Measurements from ENCODE around the gene SVIL. TPM values are rescaled to one million over a fixed set of nuclear protein-coding genes. Genes with fewer than 3 reads are reported as not detected.

SVIL gene
- polyA plus RNA-seq, 1 experiment, result 47.9 TPM

GRCh38 chr10:29675984-29676383 lies 41.2 kb upstream of the SVIL start:
- H3K27ac ChIP-seq (ENCODE audit: low read depth, low read length), result no peak overlapping the region
- H3K27me3 ChIP-seq (ENCODE audit: control insufficient read depth, insufficient read depth, low read length), result no peaks in the 10 kb centered on the region
- no peak overlapping the region for H3K4me3 ChIP-seq (ENCODE audit: low read depth, low read length)
- POLR2A ChIA-PET, result no interaction called here
- no peak for DNase-seq (ENCODE audit: low read depth, low spot score)
- peaks cover 35% of the 10 kb centered on the region for H3K9me3 ChIP-seq (ENCODE audit: control insufficient read depth, insufficient read depth, low read length)
- no peak for TF ChIP-seq CTCF (IDR thresholded peaks at IDR 0.05; ENCODE audit: low read depth, low read length)
- CTCF ChIA-PET, result no interaction called here

- POLR2A ChIA-PET, result no interaction called here
- no peak for TF ChIP-seq CTCF (IDR thresholded peaks at IDR 0.05; ENCODE audit: low read depth, low read length)
- Histone ChIP-seq H3K27me3 (ENCODE audit: control insufficient read depth, insufficient read depth, low read length) (no peaks in the 10 kb centered on the region), H3K4me3 (ENCODE audit: low read depth, low read length) (no peak overlapping the region), H3K9me3 (ENCODE audit: control insufficient read depth, insufficient read depth, low read length) (peaks cover 26% of the 10 kb centered on the region), H3K27ac (ENCODE audit: low read depth, low read length) (no peak overlapping the region)
- CTCF ChIA-PET, result no interaction called here
- no peak for DNase-seq (ENCODE audit: low read depth, low spot score)
Observed at GRCh38 chr10:29671968-29672367, 37.2 kb upstream of the SVIL start.

- DNase-seq (ENCODE audit: low read depth, low spot score), result no peak
- POLR2A ChIA-PET, result no interaction called here
- Histone ChIP-seq H3K4me3 (ENCODE audit: low read depth, low read length) (no peak overlapping the region), H3K27me3 (ENCODE audit: control insufficient read depth, insufficient read depth, low read length) (no peaks in the 10 kb centered on the region), H3K27ac (ENCODE audit: low read depth, low read length) (no peak overlapping the region), H3K9me3 (ENCODE audit: control insufficient read depth, insufficient read depth, low read length) (peaks cover 21% of the 10 kb centered on the region)
- TF ChIP-seq CTCF (IDR thresholded peaks at IDR 0.05; ENCODE audit: low read depth, low read length), result no peak
- CTCF ChIA-PET, result no interaction called here
Observed at GRCh38 chr10:29671228-29671780, 36.5 kb upstream of the SVIL start.

- Histone ChIP-seq H3K9me3 (ENCODE audit: control insufficient read depth, insufficient read depth, low read length) (peaks cover 16% of the 10 kb centered on the region), H3K27me3 (ENCODE audit: control insufficient read depth, insufficient read depth, low read length) (no peaks in the 10 kb centered on the region), H3K27ac (ENCODE audit: low read depth, low read length) (no peak overlapping the region), H3K4me3 (ENCODE audit: low read depth, low read length) (no peak overlapping the region)
- ChIA-PET POLR2A (no interaction called here), CTCF (no interaction called here)
- no peak for DNase-seq (ENCODE audit: low read depth, low spot score)
- TF ChIP-seq CTCF (IDR thresholded peaks at IDR 0.05; ENCODE audit: low read depth, low read length), result no peak
Observed at GRCh38 chr10:29670761-29671160, 36.0 kb upstream of the SVIL start.

- H3K27me3 ChIP-seq (ENCODE audit: control insufficient read depth, insufficient read depth, low read length), result no peaks in the 10 kb centered on the region
- no peak overlapping the region for H3K27ac ChIP-seq (ENCODE audit: low read depth, low read length)
- peaks cover 7% of the 10 kb centered on the region for H3K9me3 ChIP-seq (ENCODE audit: control insufficient read depth, insufficient read depth, low read length)
- DNase-seq (ENCODE audit: low read depth, low spot score), result no peak
- no peak overlapping the region for H3K4me3 ChIP-seq (ENCODE audit: low read depth, low read length)
- TF ChIP-seq CTCF (IDR thresholded peaks at IDR 0.05; ENCODE audit: low read depth, low read length), result no peak
- ChIA-PET CTCF (no interaction called here), POLR2A (no interaction called here)
Observed at GRCh38 chr10:29669149-29669548, 34.4 kb upstream of the SVIL start.

Data from AG04450 (cell line).